ENCODE results near the gene HYAL3.
A peak's percentile ranks its signal among the peaks of the same experiment; 100 is the strongest.

The HYAL3 gene

DNA sequence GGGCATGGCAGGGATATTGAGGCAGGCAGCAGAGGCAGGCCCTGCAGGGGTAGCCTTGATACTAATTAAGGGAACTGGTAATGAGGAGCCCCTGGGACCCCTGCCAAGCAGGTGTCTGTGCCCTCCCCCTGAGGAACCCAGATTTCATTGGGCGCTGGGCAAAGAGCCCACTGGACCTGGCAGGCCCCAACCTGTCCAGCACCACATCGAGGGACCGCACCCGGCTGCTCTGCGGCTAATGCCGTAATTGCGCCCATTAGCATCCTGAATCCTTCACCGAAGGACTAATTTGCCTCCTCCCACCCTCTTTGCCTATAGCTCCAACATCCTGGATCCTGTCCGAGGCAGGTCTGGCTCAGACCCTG lies 44.0 kb downstream of the HYAL3 start:
- DNase-seq: no peak

DNA sequence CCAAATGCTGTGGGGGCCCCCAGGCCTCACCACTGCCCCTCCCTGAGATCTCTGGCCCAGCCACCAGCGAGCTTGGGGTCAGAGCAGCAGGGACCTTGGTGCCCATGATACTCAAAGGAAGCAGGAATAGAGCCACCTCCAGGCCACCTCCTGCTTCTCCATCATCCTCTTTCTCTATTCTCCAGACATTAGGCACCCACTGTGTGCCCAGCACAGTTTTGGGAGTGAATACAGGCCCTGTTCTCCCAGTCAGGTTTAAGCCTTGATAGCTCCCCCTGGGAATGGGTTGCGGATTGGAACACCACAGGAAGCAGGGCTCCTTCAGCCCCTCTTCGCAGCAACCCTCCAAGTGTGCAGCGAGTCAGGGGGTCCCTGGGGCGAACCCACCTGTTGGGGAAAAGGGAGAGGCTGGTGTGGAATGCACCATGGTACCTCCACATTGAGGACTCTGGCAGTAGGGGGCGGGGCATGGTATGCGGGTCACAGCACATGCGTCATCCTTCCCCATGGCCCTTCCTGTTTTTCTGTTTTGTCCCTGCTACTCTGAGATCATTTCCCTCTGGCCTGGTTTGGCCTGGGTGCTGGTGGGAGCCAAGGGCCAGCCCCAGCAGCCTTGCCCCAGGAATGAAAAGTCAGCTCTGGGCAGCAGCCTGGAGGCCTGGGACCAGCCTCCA lies 44.5 kb downstream of the HYAL3 start:
- DNase-seq: peak; percentile 91 to 95 (median 93)

DNA sequence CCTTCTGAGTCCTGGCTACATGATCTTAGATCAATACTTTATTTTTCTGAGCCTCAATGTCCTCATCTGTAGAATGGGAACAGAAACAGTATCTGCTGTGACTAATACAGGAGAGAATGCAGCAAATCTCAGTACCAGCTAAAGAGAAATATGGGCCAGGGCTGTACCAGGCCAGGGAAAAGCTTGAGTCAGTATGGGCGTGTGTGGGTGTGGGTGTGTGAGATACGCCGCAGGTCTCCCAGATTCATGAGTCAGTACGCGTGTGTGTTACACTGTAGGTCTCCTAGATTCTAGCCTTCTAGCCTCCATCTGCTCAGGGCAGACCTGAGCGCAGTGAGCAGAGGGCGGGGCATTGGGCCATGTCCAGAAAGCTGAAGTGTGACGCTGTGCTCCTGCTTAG lies 48.0 kb downstream of the HYAL3 start:
- DNase-seq: peak in 3 of 4 experiments; percentile 56 to 66 (median 58)

DNA sequence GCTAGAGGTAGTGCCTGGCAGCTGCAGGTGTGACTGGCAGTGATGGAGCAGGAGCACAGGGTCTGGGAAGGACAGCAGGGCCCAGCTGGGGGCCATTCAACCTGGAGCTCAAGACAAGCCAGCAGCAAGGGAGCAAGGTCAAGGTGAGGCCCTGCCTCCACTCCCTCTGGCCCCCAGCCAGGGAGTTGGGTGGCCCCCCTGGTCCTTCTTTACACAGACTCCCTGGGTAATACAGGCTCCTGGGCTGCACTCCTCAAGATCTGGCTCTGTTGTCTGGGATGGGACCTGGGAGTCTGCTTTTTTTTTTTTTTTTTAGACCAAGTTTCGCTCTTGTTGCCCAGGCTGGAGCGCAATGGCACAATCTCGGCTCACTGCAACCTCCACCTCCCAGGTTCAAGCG lies 48.7 kb downstream of the HYAL3 start:
- no peak for DNase-seq

GRCh38 chr3:50249457-50249856 lies 49.7 kb downstream of the HYAL3 start:
- DNase-seq: no peak

DNA sequence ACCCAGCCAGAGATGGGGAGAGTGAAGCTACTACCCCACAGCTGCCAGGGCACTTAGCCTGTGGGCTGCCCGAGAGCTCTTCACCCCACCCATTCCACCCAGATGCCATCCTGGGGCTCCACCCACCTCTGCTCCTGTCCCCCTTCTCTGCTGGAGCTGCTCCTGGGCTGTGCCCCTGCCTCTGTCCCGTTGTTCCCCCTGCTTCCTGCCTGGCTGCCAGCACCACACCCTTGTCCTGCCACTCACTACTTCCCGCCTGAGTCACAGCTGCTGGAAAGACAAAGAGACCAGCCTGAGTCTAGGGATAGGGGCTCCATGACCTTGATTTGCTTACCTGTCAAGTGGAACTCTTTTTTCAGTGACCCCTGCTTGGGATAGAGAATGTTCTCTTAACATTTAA lies 50.8 kb downstream of the HYAL3 start:
- no peak for DNase-seq

DNA sequence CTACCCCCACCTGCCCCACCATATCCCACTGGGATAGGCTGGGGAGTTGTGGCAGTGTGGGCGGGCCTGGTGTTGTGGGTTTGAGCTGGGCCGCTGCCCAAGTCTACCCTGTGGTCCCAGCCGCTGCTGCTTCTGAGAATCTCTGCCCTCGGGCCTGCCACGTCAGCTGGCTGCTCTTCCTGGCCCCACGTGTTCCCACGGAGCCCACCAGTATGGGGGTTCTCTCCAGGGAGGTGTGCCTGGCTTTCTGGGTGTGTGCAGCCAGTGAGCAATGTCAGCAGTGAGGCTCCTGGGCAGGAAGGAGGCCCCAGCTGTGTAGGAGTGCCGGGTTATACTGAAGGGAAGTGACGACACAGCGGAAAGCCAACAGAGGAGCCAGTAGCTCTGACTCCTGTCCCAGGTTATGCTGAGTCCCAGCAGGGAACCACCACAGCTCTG lies 52.7 kb downstream of the HYAL3 start:
- DNase-seq: peak; percentile 80 to 91 (median 86)

GRCh38 chr3:50245831-50246516 lies 53.2 kb downstream of the HYAL3 start:
- peak; percentile 93 to 97 (median 96) for DNase-seq

DNA sequence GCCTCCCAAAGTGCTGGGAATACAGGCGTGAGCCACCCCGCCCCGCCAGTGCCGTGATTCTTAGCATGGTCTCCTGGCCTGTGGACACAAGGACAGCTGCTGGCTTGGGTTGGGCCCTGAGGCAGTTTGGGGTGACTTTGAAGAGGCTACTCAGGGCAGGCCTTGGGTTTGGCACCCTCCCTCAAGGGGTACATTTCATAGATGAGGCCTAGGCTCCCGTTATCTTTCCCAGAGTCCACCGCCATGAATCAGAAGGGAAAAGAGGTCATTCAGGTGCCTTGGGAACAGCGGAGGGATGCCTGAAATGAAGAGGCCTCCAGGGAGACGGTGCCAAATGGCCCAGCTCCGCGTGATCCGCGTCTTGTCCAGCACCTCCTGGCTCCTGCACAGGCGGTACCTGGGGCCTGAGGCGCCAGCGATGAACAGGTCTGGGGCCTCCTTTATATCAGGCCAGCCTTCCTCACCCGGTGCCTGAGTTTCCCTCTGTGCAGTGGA lies 53.9 kb downstream of the HYAL3 start:
- DNase-seq: no peak

GRCh38 chr3:50244813-50245212 lies 54.4 kb downstream of the HYAL3 start:
- DNase-seq: peak in 3 of 4 experiments; percentile 40 to 51 (median 49)

DNA sequence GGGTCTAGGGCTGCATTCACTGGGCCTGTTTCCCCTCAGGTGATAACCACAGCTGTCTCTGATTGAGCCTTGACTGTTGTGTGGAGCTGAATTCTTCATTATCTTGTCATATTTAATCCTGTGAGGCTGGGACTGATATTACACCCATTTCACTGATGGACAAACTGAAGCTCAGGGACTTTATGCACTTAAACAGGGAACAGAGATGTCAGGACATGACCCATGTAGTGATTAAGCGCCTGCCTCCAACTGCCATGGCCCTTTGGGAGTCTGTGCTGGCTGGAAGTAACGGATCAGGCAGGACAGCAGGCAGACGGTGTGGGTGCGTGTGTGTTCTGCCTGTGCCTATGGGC lies 55.7 kb downstream of the HYAL3 start:
- DNase-seq: no peak

DNA sequence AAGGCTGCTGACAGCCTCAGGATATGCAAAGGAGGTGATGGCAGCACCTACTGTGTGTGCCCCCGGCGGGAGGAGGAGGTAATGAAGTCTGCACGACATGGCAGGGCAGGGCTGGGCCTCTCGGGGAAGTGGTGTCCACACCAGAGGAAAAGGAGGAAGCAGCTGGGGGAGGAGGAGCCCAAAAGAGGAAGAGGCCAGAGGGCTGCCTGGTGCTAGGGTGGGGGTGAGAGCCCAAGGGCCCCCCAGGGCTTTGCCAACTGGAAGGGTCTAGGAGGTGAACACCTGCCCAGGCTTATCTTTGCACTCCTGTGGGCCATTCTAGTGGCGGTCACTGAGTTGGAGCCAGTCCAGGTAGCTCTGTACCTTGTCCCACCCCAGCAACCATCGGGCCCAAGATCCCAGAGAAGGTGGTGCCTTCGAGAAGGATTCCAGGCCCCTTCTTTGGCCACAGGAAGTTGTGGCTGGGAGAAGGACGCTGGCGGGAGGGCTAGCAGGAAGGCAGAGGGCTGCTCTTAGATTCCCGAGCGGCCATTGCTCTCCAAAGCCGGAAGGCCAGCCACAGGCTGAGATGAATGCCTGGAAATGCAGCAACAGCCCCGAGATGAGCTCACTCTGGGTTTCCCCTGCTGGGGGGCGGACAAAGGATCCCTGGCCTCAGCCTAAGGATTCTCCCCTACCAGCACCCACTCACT lies 56.2 kb downstream of the HYAL3 start:
- peak; percentile 89 to 96 (median 95) for DNase-seq
